ENCODE measurements around the gene OR4D1.
A peak's percentile ranks its signal among the peaks of the same experiment; 100 is the strongest.

OR4D1 gene

GRCh38 chr17:58195518-58196123 is 47.4 kb downstream of the OR4D1 start:
- DNase-seq = no peak

DNA sequence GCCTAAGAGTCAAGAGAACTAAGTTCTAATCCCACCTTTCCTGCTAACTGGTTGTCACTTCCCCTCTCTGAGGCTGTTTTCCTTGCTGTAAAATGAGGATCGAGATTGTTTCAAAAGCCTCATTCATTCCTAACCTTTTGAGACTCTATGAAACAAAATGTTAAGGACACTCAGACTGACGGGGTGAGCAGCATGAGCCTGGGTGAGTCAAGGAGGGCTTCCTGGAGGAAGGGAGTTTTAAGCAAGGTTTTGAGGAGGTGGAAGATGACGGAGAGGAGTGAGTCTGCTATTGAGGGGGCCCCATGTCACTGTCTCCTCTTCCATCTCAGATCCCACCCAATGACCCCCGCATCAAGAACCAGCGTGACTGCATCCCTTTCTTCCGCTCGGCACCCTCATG is 48.4 kb downstream of the OR4D1 start:
- no peak for DNase-seq

DNA sequence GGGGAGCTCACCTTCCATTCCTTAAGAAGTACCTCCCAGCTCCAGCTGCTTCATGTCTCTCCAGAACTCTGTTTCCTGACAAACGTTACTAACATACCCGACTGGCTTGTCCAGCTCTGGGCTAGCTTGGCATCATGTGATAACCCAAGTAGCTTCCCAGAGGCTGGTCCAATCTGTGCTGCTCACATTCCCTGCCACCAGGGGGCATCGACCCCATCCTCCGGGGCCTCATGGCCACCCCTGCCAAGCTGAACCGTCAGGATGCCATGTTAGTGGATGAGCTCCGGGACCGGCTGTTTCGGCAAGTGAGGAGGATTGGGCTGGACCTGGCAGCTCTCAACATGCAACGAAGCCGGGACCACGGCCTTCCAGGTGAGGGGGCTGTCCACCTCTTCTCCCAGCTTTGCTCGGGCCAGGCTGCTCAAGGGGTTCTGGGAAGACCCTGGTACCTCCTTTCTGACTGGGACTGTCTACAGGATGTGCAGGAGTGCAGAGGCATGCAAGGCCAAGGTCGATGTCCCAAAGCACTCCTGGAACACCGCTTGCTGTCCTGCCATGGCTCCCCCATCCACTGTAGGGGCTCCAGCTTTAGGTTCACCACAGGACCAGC is 51.9 kb downstream of the OR4D1 start:
- DNase-seq = peak; percentile 55

DNA sequence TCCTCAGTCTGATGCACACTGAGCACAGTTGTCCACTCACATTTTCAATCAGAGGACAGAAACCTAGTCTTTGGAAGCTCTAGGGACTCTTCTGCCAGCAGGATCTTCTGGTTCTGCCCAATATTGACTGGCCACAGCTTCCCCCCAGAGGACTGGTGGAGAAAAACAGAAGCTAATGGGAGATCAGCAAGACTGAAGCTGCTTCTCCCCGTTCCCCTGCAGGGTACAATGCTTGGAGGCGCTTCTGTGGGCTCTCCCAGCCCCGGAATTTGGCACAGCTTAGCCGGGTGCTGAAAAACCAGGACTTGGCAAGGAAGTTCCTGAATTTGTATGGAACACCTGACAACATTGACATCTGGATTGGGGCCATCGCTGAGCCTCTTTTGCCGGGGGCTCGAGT is 54.7 kb downstream of the OR4D1 start:
- no peak for DNase-seq

GRCh38 chr17:58204796-58205195 is 56.6 kb downstream of the OR4D1 start:
- no peak for DNase-seq

GRCh38 chr17:58205936-58206335 is 57.8 kb downstream of the OR4D1 start:
- DNase-seq = no peak

DNA sequence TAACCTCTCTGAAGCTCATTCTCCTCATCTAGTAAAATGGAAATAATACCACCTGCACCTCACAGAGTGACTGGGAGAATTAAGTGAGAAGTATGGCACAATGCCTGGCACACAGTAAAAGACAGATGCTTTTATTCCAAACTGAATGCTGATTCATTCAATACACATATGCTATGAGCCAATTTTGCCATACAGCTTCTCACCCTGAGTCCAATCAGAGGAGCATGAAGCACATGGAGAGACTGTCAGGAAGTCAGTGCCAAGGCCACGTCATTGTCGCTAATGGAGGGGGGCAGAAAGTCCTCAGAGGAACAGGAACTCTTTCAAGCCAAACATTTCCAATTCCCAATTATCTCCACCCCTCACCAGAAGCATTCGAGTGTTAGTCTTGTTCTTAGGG is 59.3 kb downstream of the OR4D1 start:
- DNase-seq = no peak

DNA sequence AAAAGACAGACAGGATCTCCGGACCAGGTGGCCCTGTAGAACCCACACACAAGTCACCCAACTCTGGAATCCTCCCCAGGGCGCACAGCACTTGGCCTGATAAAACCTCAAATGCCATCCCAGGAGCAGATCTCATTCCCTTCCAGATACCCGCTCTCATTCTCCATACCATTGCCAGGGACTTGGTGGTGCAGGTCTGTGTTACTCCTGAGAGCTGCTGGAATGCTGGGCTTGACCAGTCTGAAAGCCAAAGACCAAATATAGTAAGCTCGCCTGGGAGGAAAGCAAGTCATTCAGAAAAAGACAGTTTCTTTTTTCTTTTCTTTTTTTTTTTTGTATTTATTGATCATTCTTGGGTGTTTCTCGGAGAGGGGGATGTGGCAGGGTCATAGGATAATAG is 60.2 kb downstream of the OR4D1 start:
- DNase-seq = no peak
